ENCODE measurements around the gene PHLPP1.

The PHLPP1 gene

GRCh38 chr18:62987859-62988258, 272.5 kb downstream of the PHLPP1 start:
- Histone ChIP-seq H3K4me2 (no peak overlapping the region), H3K27me3 (ENCODE audit: insufficient read depth, low read depth) (no peaks in the 10 kb centered on the region), H3K36me3 (ENCODE audit: insufficient read depth) (no peaks in the 10 kb centered on the region), H3K4me1 (ENCODE audit: low read depth, poor library complexity, severe bottlenecking) (no peaks in the 10 kb centered on the region), H3K9ac (no peak overlapping the region), H3K4me3 (IDR thresholded peaks at IDR 0.05; ENCODE audit: insufficient read depth, low read depth, low read length) (no peak overlapping the region), H3K27ac (no peak overlapping the region), H2AFZ (ENCODE audit: low read depth) (no peak overlapping the region), H4K20me1 (ENCODE audit: insufficient read depth) (no peaks in the 10 kb centered on the region), H3K79me2 (ENCODE audit: insufficient read depth, low read depth) (no peaks in the 10 kb centered on the region)
- TF ChIP-seq, protein P1, sequence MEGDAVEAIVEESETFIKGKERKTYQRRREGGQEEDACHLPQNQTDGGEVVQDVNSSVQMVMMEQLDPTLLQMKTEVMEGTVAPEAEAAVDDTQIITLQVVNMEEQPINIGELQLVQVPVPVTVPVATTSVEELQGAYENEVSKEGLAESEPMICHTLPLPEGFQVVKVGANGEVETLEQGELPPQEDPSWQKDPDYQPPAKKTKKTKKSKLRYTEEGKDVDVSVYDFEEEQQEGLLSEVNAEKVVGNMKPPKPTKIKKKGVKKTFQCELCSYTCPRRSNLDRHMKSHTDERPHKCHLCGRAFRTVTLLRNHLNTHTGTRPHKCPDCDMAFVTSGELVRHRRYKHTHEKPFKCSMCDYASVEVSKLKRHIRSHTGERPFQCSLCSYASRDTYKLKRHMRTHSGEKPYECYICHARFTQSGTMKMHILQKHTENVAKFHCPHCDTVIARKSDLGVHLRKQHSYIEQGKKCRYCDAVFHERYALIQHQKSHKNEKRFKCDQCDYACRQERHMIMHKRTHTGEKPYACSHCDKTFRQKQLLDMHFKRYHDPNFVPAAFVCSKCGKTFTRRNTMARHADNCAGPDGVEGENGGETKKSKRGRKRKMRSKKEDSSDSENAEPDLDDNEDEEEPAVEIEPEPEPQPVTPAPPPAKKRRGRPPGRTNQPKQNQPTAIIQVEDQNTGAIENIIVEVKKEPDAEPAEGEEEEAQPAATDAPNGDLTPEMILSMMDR (conservative IDR thresholded peaks at IDR 0.05; ENCODE audit: low read depth, low read length): no peak

- no peaks in the 10 kb centered on the region for H3K79me2 ChIP-seq (ENCODE audit: insufficient read depth, low read depth)
- no peaks in the 10 kb centered on the region for H3K4me1 ChIP-seq (ENCODE audit: low read depth, poor library complexity, severe bottlenecking)
- no peaks in the 10 kb centered on the region for H4K20me1 ChIP-seq (ENCODE audit: insufficient read depth)
- no peak overlapping the region for H2AFZ ChIP-seq (ENCODE audit: low read depth)
- no peaks in the 10 kb centered on the region for H3K27me3 ChIP-seq (ENCODE audit: insufficient read depth, low read depth)
- no peak overlapping the region for H3K9ac ChIP-seq
- H3K27ac ChIP-seq: no peak overlapping the region
- H3K4me2 ChIP-seq: no peak overlapping the region
- no peaks in the 10 kb centered on the region for H3K36me3 ChIP-seq (ENCODE audit: insufficient read depth)
- no peak overlapping the region for H3K4me3 ChIP-seq (IDR thresholded peaks at IDR 0.05; ENCODE audit: insufficient read depth, low read depth, low read length)
- TF ChIP-seq, protein P1 (conservative IDR thresholded peaks at IDR 0.05; ENCODE audit: low read depth, low read length): no peak
Measured at GRCh38 chr18:62988471-62988870, 273.1 kb downstream of the PHLPP1 start.

- no peak overlapping the region for H3K9ac ChIP-seq
- no peaks in the 10 kb centered on the region for H3K27me3 ChIP-seq (ENCODE audit: insufficient read depth, low read depth)
- no peak overlapping the region for H3K4me2 ChIP-seq
- TF ChIP-seq, protein P1 (conservative IDR thresholded peaks at IDR 0.05; ENCODE audit: low read depth, low read length): no peak
- no peaks in the 10 kb centered on the region for H3K4me1 ChIP-seq (ENCODE audit: low read depth, poor library complexity, severe bottlenecking)
- H4K20me1 ChIP-seq (ENCODE audit: insufficient read depth): no peaks in the 10 kb centered on the region
- no peak overlapping the region for H2AFZ ChIP-seq (ENCODE audit: low read depth)
- no peaks in the 10 kb centered on the region for H3K36me3 ChIP-seq (ENCODE audit: insufficient read depth)
- no peak overlapping the region for H3K4me3 ChIP-seq (IDR thresholded peaks at IDR 0.05; ENCODE audit: insufficient read depth, low read depth, low read length)
- H3K27ac ChIP-seq: no peak overlapping the region
- H3K79me2 ChIP-seq (ENCODE audit: insufficient read depth, low read depth): no peaks in the 10 kb centered on the region
Measured at GRCh38 chr18:62989195-62989594, 273.9 kb downstream of the PHLPP1 start.

- H2AFZ ChIP-seq (ENCODE audit: low read depth): no peak overlapping the region
- no peaks in the 10 kb centered on the region for H3K4me1 ChIP-seq (ENCODE audit: low read depth, poor library complexity, severe bottlenecking)
- H3K79me2 ChIP-seq (ENCODE audit: insufficient read depth, low read depth): no peaks in the 10 kb centered on the region
- H4K20me1 ChIP-seq (ENCODE audit: insufficient read depth): no peaks in the 10 kb centered on the region
- H3K4me3 ChIP-seq (IDR thresholded peaks at IDR 0.05; ENCODE audit: insufficient read depth, low read depth, low read length): no peak overlapping the region
- no peaks in the 10 kb centered on the region for H3K27me3 ChIP-seq (ENCODE audit: insufficient read depth, low read depth)
- H3K27ac ChIP-seq: no peak overlapping the region
- TF ChIP-seq, protein P1 (conservative IDR thresholded peaks at IDR 0.05; ENCODE audit: low read depth, low read length): no peak
- H3K4me2 ChIP-seq: no peak overlapping the region
- H3K9ac ChIP-seq: no peak overlapping the region
- H3K36me3 ChIP-seq (ENCODE audit: insufficient read depth): no peaks in the 10 kb centered on the region
Measured at GRCh38 chr18:62990653-62991052, 275.3 kb downstream of the PHLPP1 start.

All from KMS-11 (cell line).